Liver (tissue), 9 donors: Measurements from ENCODE around the gene ZDHHC14. TPM values are rescaled to one million over a fixed set of nuclear protein-coding genes. Genes with fewer than 3 reads are reported as not detected.
A peak's percentile ranks its signal among the peaks of the same experiment; 100 is the strongest.

Source experiments
- DNase-seq: peaks from one replicate; pipeline ENCODE4 v3.0.0-alpha.2; 2017; ENCODE audit warnings: low spot score
- H3K27ac ChIP-seq, 2 donors: one replicate each; pipeline ENCODE4 v1.7.0; 2013; ENCODE audit warnings: inconsistent platforms in 2 of 2, low read length in 2 of 2, control low read depth in 1 of 2, low read depth in 1 of 2, mild to moderate bottlenecking in 1 of 2
- H3K27me3 ChIP-seq, 4 donors: one replicate each; pipeline versions ENCODE4 v1.6.1 to v1.7.0; 2013; ENCODE audit warnings: low read length in 3 of 4, inconsistent platforms in 1 of 4, mild to moderate bottlenecking in 1 of 4, moderate library complexity in 1 of 4; ENCODE audit not compliant: control insufficient read depth in 4 of 4, insufficient read depth in 4 of 4
- H3K36me3 ChIP-seq, 4 donors: one replicate each; pipeline versions ENCODE4 v1.6.1 to v1.7.0; 2013; ENCODE audit warnings: low read length in 3 of 4, mild to moderate bottlenecking in 3 of 4, low read depth in 1 of 4, moderate library complexity in 1 of 4; ENCODE audit not compliant: control insufficient read depth in 4 of 4, insufficient read depth in 3 of 4
- H3K4me1 ChIP-seq, 4 donors: one replicate each; pipeline versions ENCODE4 v1.6.1 to v1.7.0; 2013; ENCODE audit warnings: low read length in 3 of 4, mild to moderate bottlenecking in 3 of 4, moderate library complexity in 1 of 4; ENCODE audit not compliant: control insufficient read depth in 4 of 4, insufficient read depth in 4 of 4
- H3K4me3 ChIP-seq, 3 donors: one replicate each; pipeline versions ENCODE4 v1.6.1 to v1.7.0; 2013; ENCODE audit warnings: low read length in 3 of 3, control low read depth in 1 of 3, low read depth in 1 of 3, mild to moderate bottlenecking in 1 of 3
- H3K9ac ChIP-seq, 2 donors: one replicate each; pipeline ENCODE4 v1.7.0; 2013; ENCODE audit warnings: low read length in 2 of 2, mild to moderate bottlenecking in 2 of 2, moderate library complexity in 2 of 2, control low read depth in 1 of 2, low read depth in 1 of 2
- H3K9me3 ChIP-seq, 4 donors: one replicate each; pipeline versions ENCODE4 v1.6.1 to v1.7.0; 2013; ENCODE audit warnings: low read length in 3 of 4; ENCODE audit not compliant: control insufficient read depth in 4 of 4
- EGR1 ChIP-seq, 2 donors: IDR thresholded peaks; 2 replicates each; pipeline ENCODE4 v1.6.1; 2016 to 2018; ENCODE audit warnings: antibody characterized with exemption in 2 of 2, low read depth in 2 of 2
- FOXA1 ChIP-seq: IDR thresholded peaks from 2 replicates; pipeline ENCODE4 v1.6.1; 2016; ENCODE audit warnings: antibody characterized with exemption
- FOXA2 ChIP-seq: IDR thresholded peaks from 2 replicates; pipeline ENCODE4 v1.6.1; 2016; ENCODE audit warnings: antibody characterized with exemption
- GABPA ChIP-seq, 2 donors: IDR thresholded peaks in 1 of 2; conservative IDR thresholded peaks in 1 of 2; 2 replicates each; pipeline ENCODE4 v1.6.1; 2016; ENCODE audit warnings: antibody characterized with exemption in 2 of 2, mild to moderate bottlenecking in 1 of 2, moderate library complexity in 1 of 2
- HNF4A ChIP-seq, 2 donors: conservative IDR thresholded peaks; 2 replicates each; pipeline ENCODE4 v1.6.1; 2016; ENCODE audit warnings: antibody characterized with exemption in 2 of 2, mild to moderate bottlenecking in 2 of 2
- HNF4G ChIP-seq: IDR thresholded peaks from 2 replicates; pipeline ENCODE4 v1.6.1; 2016; ENCODE audit warnings: antibody characterized with exemption
- JUND ChIP-seq, 2 donors: IDR thresholded peaks; 2 replicates each; pipeline ENCODE4 v1.6.1; 2016; ENCODE audit warnings: antibody characterized with exemption in 2 of 2
- NR2F2 ChIP-seq: IDR thresholded peaks from 2 replicates; pipeline ENCODE4 v1.6.1; 2016; ENCODE audit warnings: antibody characterized with exemption
- RAD21 ChIP-seq, 2 donors: IDR thresholded peaks; 2 replicates each; pipeline ENCODE4 v1.6.1; 2016; ENCODE audit warnings: antibody characterized with exemption in 2 of 2, mild to moderate bottlenecking in 2 of 2
- RXRA ChIP-seq, 2 donors: IDR thresholded peaks; 2 replicates each; pipeline ENCODE4 v1.6.1; 2017 to 2018; ENCODE audit warnings: antibody characterized with exemption in 2 of 2, mild to moderate bottlenecking in 1 of 2
- SP1 ChIP-seq: IDR thresholded peaks from 2 replicates; pipeline ENCODE4 v1.6.1; 2018; ENCODE audit warnings: antibody characterized with exemption, mild to moderate bottlenecking
- TAF1 ChIP-seq: conservative IDR thresholded peaks from 2 replicates; pipeline ENCODE4 v1.6.1; 2016; ENCODE audit warnings: antibody characterized with exemption, mild to moderate bottlenecking
- YY1 ChIP-seq: IDR thresholded peaks from 2 replicates; pipeline ENCODE4 v1.6.1; 2016; ENCODE audit warnings: antibody characterized with exemption, mild to moderate bottlenecking
- WGBS: extraction: QIAGEN DNeasy Blood & Tissue Kit; methylation state at CpG from one replicate; pipeline ENCODE4 v1.1.7; 2013; 5-methylcytosine and 5-hydroxymethylcytosine counted together
- polyA plus RNA-seq, 2 donors: library from polyadenylated mRNA; stranded (reverse) in 1 of 2; unstranded in 1 of 2; fragments of 200-250 nt in 1 of 2; fragments of >200 nt in 1 of 2; fragmentation: Nextera tagmentation in 1 of 2; extraction: Ambion mirVana in 1 of 2; gene quantifications; one replicate each; pipeline versions ENCODE4 v1.2.1 to v1.2.3, GENCODE V29; 2013 to 2015
- total RNA-seq, 2 donors: library from RNA; depleted of rRNA; stranded (reverse); fragments of >200 nt; gene quantifications; one replicate each; pipeline ENCODE4 v1.2.3, GENCODE V29; 2014
- TF ChIP-seq, protein P1 (sequence below): IDR thresholded peaks from 2 replicates; pipeline ENCODE4 v1.6.1; 2016; ENCODE audit warnings: antibody characterized with exemption
- TF ChIP-seq, protein P2 (sequence below): fragments of 150-350 bp; IDR thresholded peaks from 2 replicates; pipeline ENCODE4 v1.5.1; 2017; ENCODE audit warnings: improper control_type of control experiment, low read depth, low read length; ENCODE audit not compliant: missing input control
- TF ChIP-seq, protein P3 (sequence below): IDR thresholded peaks from 2 replicates; pipeline ENCODE4 v1.6.1; 2016; ENCODE audit warnings: antibody characterized with exemption, mild to moderate bottlenecking
- TF ChIP-seq, protein P4 (sequence below): IDR thresholded peaks from 2 replicates; pipeline ENCODE4 v1.6.1; 2016; ENCODE audit warnings: antibody characterized with exemption
- TF ChIP-seq, protein P5 (sequence below): IDR thresholded peaks from 2 replicates; pipeline ENCODE4 v1.6.1; 2016; ENCODE audit warnings: antibody characterized with exemption
- donor health status: healthy.
- donor health status: healthy.
- donor health status: healthy.
- donor health status: healthy.
- donor health status: healthy.

ZDHHC14 gene
- total and polyA plus RNA-seq, 4 donors, result 4.4 to 11.7 (median 8.4) TPM

DNA sequence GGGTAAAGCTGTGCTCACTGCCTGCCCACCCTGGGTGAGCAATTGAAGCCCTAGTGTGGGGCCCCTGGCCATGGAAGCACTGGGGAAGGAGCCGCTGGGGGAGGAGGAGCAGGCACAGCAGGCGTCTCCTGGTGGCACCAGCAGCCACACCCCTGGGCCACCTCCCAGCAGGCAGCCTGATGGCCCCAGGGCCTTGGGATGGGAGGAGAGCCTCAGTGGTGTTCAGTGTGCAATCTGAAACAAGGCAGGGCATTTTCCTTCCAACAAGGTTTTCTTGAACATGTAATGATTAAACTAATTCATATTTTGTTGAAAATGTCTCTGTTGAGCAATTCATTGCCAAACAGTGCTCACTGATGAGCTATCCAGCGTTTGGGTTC is 151.0 kb downstream of the ZDHHC14 start:
- TF ChIP-seq HNF4G, result no peak
- no peak for TF ChIP-seq YY1
- TF ChIP-seq JUND (IDR thresholded peaks at IDR 0.05), result no peak
- no peak for TF ChIP-seq GABPA (IDR thresholded peaks at IDR 0.05 in 1 of 2, conservative IDR thresholded peaks at IDR 0.05 in 1 of 2)
- TF ChIP-seq, protein P1, sequence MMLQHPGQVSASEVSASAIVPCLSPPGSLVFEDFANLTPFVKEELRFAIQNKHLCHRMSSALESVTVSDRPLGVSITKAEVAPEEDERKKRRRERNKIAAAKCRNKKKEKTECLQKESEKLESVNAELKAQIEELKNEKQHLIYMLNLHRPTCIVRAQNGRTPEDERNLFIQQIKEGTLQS, result no peak
- TF ChIP-seq FOXA2, result no peak
- no peak for TF ChIP-seq HNF4A (conservative IDR thresholded peaks at IDR 0.05)
- TF ChIP-seq EGR1 (IDR thresholded peaks at IDR 0.05; ENCODE audit: low read depth in 2 of 2), result no peak
- TF ChIP-seq RAD21 (IDR thresholded peaks at IDR 0.05), result no peak
- TF ChIP-seq FOXA1, result no peak
- TF ChIP-seq, protein P2, sequence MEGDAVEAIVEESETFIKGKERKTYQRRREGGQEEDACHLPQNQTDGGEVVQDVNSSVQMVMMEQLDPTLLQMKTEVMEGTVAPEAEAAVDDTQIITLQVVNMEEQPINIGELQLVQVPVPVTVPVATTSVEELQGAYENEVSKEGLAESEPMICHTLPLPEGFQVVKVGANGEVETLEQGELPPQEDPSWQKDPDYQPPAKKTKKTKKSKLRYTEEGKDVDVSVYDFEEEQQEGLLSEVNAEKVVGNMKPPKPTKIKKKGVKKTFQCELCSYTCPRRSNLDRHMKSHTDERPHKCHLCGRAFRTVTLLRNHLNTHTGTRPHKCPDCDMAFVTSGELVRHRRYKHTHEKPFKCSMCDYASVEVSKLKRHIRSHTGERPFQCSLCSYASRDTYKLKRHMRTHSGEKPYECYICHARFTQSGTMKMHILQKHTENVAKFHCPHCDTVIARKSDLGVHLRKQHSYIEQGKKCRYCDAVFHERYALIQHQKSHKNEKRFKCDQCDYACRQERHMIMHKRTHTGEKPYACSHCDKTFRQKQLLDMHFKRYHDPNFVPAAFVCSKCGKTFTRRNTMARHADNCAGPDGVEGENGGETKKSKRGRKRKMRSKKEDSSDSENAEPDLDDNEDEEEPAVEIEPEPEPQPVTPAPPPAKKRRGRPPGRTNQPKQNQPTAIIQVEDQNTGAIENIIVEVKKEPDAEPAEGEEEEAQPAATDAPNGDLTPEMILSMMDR, result no peak
- TF ChIP-seq, protein P3, sequence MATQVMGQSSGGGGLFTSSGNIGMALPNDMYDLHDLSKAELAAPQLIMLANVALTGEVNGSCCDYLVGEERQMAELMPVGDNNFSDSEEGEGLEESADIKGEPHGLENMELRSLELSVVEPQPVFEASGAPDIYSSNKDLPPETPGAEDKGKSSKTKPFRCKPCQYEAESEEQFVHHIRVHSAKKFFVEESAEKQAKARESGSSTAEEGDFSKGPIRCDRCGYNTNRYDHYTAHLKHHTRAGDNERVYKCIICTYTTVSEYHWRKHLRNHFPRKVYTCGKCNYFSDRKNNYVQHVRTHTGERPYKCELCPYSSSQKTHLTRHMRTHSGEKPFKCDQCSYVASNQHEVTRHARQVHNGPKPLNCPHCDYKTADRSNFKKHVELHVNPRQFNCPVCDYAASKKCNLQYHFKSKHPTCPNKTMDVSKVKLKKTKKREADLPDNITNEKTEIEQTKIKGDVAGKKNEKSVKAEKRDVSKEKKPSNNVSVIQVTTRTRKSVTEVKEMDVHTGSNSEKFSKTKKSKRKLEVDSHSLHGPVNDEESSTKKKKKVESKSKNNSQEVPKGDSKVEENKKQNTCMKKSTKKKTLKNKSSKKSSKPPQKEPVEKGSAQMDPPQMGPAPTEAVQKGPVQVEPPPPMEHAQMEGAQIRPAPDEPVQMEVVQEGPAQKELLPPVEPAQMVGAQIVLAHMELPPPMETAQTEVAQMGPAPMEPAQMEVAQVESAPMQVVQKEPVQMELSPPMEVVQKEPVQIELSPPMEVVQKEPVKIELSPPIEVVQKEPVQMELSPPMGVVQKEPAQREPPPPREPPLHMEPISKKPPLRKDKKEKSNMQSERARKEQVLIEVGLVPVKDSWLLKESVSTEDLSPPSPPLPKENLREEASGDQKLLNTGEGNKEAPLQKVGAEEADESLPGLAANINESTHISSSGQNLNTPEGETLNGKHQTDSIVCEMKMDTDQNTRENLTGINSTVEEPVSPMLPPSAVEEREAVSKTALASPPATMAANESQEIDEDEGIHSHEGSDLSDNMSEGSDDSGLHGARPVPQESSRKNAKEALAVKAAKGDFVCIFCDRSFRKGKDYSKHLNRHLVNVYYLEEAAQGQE, result no peak
- TF ChIP-seq, protein P4, sequence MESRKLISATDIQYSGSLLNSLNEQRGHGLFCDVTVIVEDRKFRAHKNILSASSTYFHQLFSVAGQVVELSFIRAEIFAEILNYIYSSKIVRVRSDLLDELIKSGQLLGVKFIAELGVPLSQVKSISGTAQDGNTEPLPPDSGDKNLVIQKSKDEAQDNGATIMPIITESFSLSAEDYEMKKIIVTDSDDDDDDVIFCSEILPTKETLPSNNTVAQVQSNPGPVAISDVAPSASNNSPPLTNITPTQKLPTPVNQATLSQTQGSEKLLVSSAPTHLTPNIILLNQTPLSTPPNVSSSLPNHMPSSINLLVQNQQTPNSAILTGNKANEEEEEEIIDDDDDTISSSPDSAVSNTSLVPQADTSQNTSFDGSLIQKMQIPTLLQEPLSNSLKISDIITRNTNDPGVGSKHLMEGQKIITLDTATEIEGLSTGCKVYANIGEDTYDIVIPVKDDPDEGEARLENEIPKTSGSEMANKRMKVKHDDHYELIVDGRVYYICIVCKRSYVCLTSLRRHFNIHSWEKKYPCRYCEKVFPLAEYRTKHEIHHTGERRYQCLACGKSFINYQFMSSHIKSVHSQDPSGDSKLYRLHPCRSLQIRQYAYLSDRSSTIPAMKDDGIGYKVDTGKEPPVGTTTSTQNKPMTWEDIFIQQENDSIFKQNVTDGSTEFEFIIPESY, result no peak
- TF ChIP-seq RXRA (IDR thresholded peaks at IDR 0.05), result no peak
- no peak for TF ChIP-seq NR2F2
- Histone ChIP-seq H3K4me1 (peaks cover 11 to 70% (median 56%) of the 10 kb centered on the region in 4 donors), H3K9ac (no peak overlapping the region), H3K27ac (peak overlapping the region; percentile 83 to 97), H3K4me3 (no peak overlapping the region), H3K9me3 (no peaks in the 10 kb centered on the region), H3K27me3 (no peaks in the 10 kb centered on the region), H3K36me3 (no peaks in the 10 kb centered on the region)
- WGBS, result 66% methylated on average over 3 of the region's 3 CpGs
- no peak for DNase-seq

DNA sequence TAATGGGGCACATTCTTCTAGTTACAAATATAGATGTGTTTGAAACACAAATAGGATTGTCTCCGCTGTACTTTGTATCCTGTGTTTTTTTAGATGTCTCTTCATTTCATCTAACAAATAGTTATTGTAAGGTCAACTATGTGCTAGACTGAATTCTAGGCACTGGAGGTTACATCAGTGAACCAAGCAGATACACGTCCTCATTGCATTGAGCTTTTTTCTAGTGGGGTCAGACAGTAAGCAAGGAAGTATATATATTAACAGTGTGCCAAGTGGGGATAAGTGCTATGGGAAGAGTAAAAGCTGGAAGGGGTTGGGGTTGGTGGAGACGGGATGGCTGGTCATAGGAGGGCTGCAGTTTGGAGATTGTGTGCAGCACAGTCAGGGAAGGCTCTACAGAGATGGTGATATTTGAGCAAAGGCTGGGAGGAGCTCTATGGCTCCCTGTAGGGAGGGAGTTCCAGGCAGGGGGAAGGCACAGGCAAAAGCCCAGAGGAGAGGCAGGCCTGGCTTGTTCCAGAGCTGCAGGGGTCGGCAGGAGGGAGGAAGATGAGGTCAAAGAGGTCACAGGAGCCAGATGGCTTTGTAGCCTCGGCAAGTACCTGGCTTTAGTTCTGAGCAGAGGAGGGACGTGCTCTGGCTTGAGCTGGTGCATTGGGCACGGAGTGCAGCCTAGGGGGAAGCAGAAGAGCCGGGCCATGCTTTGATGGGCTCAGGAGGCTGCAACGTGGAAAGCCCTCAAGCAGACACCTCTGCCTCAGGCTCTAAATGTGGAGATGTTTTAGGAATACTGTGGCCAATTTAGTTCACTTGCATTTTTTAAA is 152.3 kb downstream of the ZDHHC14 start:
- 73% methylated on average over 9 of the region's 9 CpGs for WGBS
- Histone ChIP-seq H3K4me1 (peaks cover 8 to 61% (median 50%) of the 10 kb centered on the region in 4 donors), H3K4me3 (no peak overlapping the region), H3K9me3 (no peaks in the 10 kb centered on the region), H3K36me3 (no peaks in the 10 kb centered on the region), H3K27ac (no peak overlapping the region), H3K9ac (no peak overlapping the region), H3K27me3 (no peaks in the 10 kb centered on the region)
- DNase-seq, result no peak
- no peak for TF ChIP-seq TAF1
- TF ChIP-seq, protein P2, result no peak
- TF ChIP-seq, protein P5, sequence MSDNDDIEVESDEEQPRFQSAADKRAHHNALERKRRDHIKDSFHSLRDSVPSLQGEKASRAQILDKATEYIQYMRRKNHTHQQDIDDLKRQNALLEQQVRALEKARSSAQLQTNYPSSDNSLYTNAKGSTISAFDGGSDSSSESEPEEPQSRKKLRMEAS, result no peak
- no peak for TF ChIP-seq RXRA (IDR thresholded peaks at IDR 0.05)
- no peak for TF ChIP-seq FOXA2
- no peak for TF ChIP-seq SP1
- TF ChIP-seq NR2F2, result no peak
- TF ChIP-seq HNF4A (conservative IDR thresholded peaks at IDR 0.05), result no peak
- no peak for TF ChIP-seq FOXA1
- no peak for TF ChIP-seq HNF4G
